Psoas muscle (tissue), 8 donors: ENCODE data around the gene PRKCA. TPM values are rescaled to one million over a fixed set of nuclear protein-coding genes. Genes with fewer than 3 reads are reported as not detected.

Experiments
- ATAC-seq, 4 donors: fragments of 200-7000 bp; cut with Tn5 transposase; one replicate each; pipeline ENCODE4 v1.9.1; 2020; ENCODE audit warnings: moderate library complexity in 3 of 4, mild to moderate bottlenecking in 2 of 4
- DNase-seq, 2 donors: peaks; one replicate each; pipeline ENCODE4 v3.0.0-alpha.2; 2020
- H3K27ac ChIP-seq: fragments of 200-600 bp; one replicate; pipeline ENCODE4 v1.8.0; 2022
- H3K27me3 ChIP-seq, 3 donors: fragments of 200-600 bp in 1 of 3; one replicate each; pipeline versions ENCODE4 v1.6.1 to v1.8.0; 2013 to 2022; ENCODE audit warnings: low read length in 2 of 3, mild to moderate bottlenecking in 2 of 3, moderate library complexity in 1 of 3; ENCODE audit not compliant: insufficient read depth in 3 of 3
- H3K36me3 ChIP-seq, 2 donors: fragments of 200-600 bp in 1 of 2; one replicate each; pipeline versions ENCODE4 v1.6.1 to v1.8.0; 2013 to 2022; ENCODE audit warnings: low read depth in 1 of 2, mild to moderate bottlenecking in 1 of 2, moderate library complexity in 1 of 2; ENCODE audit not compliant: insufficient read depth in 1 of 2
- H3K4me1 ChIP-seq: fragments of 200-600 bp; one replicate; pipeline ENCODE4 v1.8.0; 2022
- H3K4me3 ChIP-seq: fragments of 200-600 bp; one replicate; pipeline ENCODE4 v1.8.0; 2022; ENCODE audit warnings: mild to moderate bottlenecking
- H3K9me3 ChIP-seq: fragments of 200-600 bp; one replicate; pipeline ENCODE4 v1.8.0; 2022
- WGBS, 3 donors: extraction: QIAGEN DNeasy Blood & Tissue Kit; methylation state at CpG; one replicate each; pipeline versions ENCODE4 v1.1.6 to v1.1.7; 2013; 5-methylcytosine and 5-hydroxymethylcytosine counted together
- intact Hi-C, 2 donors: fragments of 100-400 bp; cut with DNase I; formaldehyde crosslinking; loops; one replicate each; pipeline versions ENCODE4 v1.11.0 to v1.14.2; 2022
- polyA plus RNA-seq, 3 donors: library from polyadenylated mRNA; stranded (reverse); fragments of 200-250 nt; gene quantifications; one replicate each; pipeline ENCODE4 v1.2.3, GENCODE V29; 2013
- total RNA-seq, 4 donors: library from RNA; stranded (reverse); fragmentation: NEBNext Ultra II Directional in 2 of 4; extraction: Animal tissue kit (Norgen Biotek cat#: 25700) in 2 of 4; gene quantifications; one replicate each; pipeline versions ENCODE4 v1.2.1 to v1.2.4, GENCODE V29; 2021 to 2023
- TF ChIP-seq, protein P1 (sequence below): fragments of 200-600 bp; IDR thresholded peaks from one replicate; pipeline ENCODE4 v1.8.0; 2022; ENCODE audit warnings: antibody characterized with exemption
- donor health status: healthy with polysubstance abuse.
- donor health status: DM: no; HTN: no; CAD: no; lungs with moderate emphysema.
- donor health status: Bipolar disorder and iron deficiency.
- donor health status: healthy.
- donor health status: DM: yes; HTN: yes; CAD: no.
- donor health status: DM: no; HTN: no; CAD: no.
- donor health status: DM: no; HTN: no; CAD: no.
- donor health status: DM: yes; HTN: yes; CAD: no.

The PRKCA gene
- total and polyA plus RNA-seq, 7 donors = 0.35 to 15.5 (median 8.2) TPM

DNA sequence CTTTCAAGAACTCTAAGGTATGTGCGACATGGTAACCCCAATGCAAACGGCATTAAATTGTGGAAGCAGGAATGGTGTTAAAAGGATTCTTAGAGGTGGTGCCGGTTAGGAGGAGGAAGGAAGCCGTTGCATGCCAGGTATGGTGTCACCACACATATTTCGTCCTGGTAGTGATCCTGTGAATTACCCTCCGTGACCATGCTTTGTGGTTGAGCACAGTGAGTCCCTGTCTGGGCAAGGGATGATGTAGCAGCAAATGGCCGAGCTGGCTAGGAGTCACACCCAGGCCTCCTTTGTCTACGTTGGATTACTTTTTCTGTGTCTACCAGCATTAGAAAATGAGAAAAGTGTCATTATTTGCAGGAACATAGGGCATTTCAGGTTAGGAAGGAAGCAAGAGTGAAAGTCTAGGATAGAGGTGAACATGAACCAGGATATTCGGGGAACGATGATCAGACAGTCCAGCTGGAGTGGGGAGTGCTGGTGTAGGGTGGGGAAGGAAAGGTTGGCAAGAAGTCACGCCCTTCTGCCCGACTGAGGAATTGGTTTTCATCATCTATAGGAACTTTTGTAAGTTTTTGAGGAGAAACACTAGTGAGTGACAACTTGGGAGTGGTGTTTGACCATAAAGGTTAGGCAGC, 123.5 kb downstream of the PRKCA start:
- TF ChIP-seq, protein P1, sequence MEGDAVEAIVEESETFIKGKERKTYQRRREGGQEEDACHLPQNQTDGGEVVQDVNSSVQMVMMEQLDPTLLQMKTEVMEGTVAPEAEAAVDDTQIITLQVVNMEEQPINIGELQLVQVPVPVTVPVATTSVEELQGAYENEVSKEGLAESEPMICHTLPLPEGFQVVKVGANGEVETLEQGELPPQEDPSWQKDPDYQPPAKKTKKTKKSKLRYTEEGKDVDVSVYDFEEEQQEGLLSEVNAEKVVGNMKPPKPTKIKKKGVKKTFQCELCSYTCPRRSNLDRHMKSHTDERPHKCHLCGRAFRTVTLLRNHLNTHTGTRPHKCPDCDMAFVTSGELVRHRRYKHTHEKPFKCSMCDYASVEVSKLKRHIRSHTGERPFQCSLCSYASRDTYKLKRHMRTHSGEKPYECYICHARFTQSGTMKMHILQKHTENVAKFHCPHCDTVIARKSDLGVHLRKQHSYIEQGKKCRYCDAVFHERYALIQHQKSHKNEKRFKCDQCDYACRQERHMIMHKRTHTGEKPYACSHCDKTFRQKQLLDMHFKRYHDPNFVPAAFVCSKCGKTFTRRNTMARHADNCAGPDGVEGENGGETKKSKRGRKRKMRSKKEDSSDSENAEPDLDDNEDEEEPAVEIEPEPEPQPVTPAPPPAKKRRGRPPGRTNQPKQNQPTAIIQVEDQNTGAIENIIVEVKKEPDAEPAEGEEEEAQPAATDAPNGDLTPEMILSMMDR = no peak
- ATAC-seq = no peak
- Histone ChIP-seq H3K9me3 (no peaks in the 10 kb centered on the region), H3K4me3 (no peak overlapping the region), H3K27me3 (no peaks in the 10 kb centered on the region), H3K27ac (no peak overlapping the region), H3K36me3 (no peaks in the 10 kb centered on the region), H3K4me1 (no peaks in the 10 kb centered on the region)
- intact Hi-C loops = no loop called here
- 87 to 92% (median 90%) methylated on average over 12 of the region's 12 CpGs for WGBS, 3 donors
- DNase-seq = no peak

DNA sequence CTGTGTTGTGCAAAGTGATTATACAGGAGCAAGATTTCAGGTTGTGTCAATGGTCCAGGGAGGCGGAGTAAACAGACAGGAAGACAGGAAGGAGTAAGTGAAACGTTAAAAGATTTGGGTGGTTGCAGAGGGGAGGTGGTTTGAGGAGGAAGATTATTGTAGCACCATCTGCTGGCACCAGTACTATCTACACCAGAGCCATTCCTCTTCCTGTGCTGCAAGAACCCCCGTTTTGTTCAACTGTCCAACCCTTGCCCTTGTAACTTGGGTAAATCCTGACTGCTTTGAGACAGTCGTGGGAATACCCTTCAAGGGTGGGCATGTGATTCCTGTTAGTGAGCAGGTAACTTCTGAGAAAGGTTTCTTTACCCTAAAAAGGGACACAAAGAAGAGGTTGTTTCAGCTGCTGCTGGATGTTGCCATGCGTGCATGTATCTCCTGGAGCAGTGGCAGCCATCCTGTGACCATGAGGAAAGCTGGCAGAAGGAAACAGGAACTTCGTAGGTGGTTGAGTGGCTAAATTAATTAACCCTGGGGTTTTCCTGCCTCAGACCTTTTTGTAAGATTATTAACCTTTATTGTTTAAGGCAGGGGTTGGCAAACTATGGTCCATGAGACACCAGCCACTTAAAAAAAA, 124.1 kb downstream of the PRKCA start:
- Histone ChIP-seq H3K27me3 (no peaks in the 10 kb centered on the region), H3K9me3 (no peaks in the 10 kb centered on the region), H3K4me3 (no peak overlapping the region), H3K27ac (no peak overlapping the region), H3K4me1 (no peaks in the 10 kb centered on the region), H3K36me3 (no peaks in the 10 kb centered on the region)
- no peak for DNase-seq
- TF ChIP-seq, protein P1 = no peak
- ATAC-seq = no peak
- intact Hi-C loops = no loop called here
- WGBS, 3 donors = 73 to 77% (median 75%) methylated on average over 6 of the region's 6 CpGs

DNA sequence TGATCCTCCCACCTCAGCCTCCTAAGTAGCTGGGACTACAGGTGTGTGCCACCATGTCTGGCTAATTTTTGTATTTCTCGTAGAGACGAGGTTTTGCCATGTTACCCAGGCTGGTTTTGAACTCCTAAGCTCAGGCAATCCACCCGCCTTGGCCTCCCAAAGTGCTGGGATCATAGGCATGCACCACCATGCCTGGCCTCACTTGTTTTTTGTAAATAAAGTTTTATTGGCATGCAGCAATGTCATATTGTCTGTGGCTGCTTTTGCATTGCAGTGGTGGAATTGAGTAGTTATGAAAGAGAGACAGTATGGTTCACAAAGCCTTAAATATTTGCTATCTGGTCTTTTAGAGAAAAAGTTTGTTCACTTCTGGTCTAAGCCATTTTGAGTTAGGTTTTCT, 124.7 kb downstream of the PRKCA start:
- Histone ChIP-seq H3K27ac (no peak overlapping the region), H3K36me3 (no peaks in the 10 kb centered on the region), H3K9me3 (no peaks in the 10 kb centered on the region), H3K4me1 (no peaks in the 10 kb centered on the region), H3K27me3 (no peaks in the 10 kb centered on the region), H3K4me3 (no peak overlapping the region)
- 91 to 98% (median 96%) methylated on average over 3 of the region's 3 CpGs for WGBS, 3 donors
- TF ChIP-seq, protein P1 = no peak
- intact Hi-C loops = no loop called here
- no peak for DNase-seq
- no peak for ATAC-seq

GRCh38 chr17:66429680-66430079, 127.3 kb downstream of the PRKCA start:
- intact Hi-C loops = no loop called here
- Histone ChIP-seq H3K36me3 (no peaks in the 10 kb centered on the region), H3K4me3 (no peak overlapping the region), H3K27ac (no peak overlapping the region), H3K9me3 (no peaks in the 10 kb centered on the region), H3K4me1 (no peaks in the 10 kb centered on the region), H3K27me3 (no peaks in the 10 kb centered on the region)
- WGBS, 3 donors = 86 to 100% (median 93%) methylated on average over 1 of the region's 1 CpG
- no peak for DNase-seq
- TF ChIP-seq, protein P1 = no peak
- no peak for ATAC-seq
